ENCODE results near the gene PROSER1.

- TF ChIP-seq PATZ1 (CRISPR knock-in tag; IDR thresholded peaks at IDR 0.05; ENCODE audit: borderline replicate concordance) (no peak), TSHZ2 (CRISPR knock-in tag; IDR thresholded peaks at IDR 0.05) (no peak), BACH2 (CRISPR knock-in tag; IDR thresholded peaks at IDR 0.05; ENCODE audit: borderline replicate concordance) (no peak), CSDC2 (CRISPR knock-in tag; IDR thresholded peaks at IDR 0.05) (no peak), ZFP30 (CRISPR knock-in tag; IDR thresholded peaks at IDR 0.05) (no peak), ZNF8 (CRISPR knock-in tag; IDR thresholded peaks at IDR 0.05) (no peak), ZFP3 (CRISPR knock-in tag; IDR thresholded peaks at IDR 0.05) (no peak), CREB5 (CRISPR knock-in tag; IDR thresholded peaks at IDR 0.05; ENCODE audit: low read depth) (no peak)
Measured at GRCh38 chr13:38990693-38991092, 47.2 kb downstream of the PROSER1 start, which contains the start of gene STOML3.

Measured in SK-N-SH treated with all-trans-retinoic acid at 6 μM for 48 hours (cell line).